Stimulated activated CD8-positive, alpha-beta memory T cell treated with anti-CD3 and anti-CD28 coated beads, Interleukin-15, amount 100 ng/mL, for 24 hours (primary cell): ENCODE measurements around the gene LUZP1.

Experiments
- DNase-seq: peaks from one replicate; pipeline ENCODE4 v3.0.0-alpha.2; 2020; ENCODE audit warnings: low read depth

The LUZP1 gene

GRCh38 chr1:23188434-23188884, 19.8 kb upstream of the LUZP1 start:
- DNase-seq: no peak

DNA sequence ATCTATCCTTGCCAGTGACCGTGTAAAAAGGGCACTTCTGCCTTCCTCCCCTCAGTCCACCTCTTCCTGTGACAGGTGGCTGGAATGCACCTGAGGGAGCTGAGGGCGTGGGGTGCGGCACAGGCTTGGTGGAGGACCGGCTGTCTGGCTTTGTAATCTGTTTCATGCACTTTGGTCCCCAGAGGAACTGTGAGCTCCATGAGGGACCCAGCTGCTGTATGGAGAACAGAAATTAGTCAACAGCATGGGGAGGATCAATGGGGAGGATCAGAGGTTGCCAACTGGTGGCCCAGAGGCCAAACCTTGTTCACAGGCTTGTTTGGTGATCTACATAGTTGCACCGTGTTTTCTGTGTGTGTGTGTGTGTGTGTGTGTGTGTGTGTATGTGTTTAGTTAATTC, 19.0 kb upstream of the LUZP1 start:
- DNase-seq: no peak

GRCh38 chr1:23185381-23185780, 16.7 kb upstream of the LUZP1 start:
- DNase-seq: no peak

GRCh38 chr1:23184212-23184934, 15.7 kb upstream of the LUZP1 start:
- no peak for DNase-seq

- DNase-seq: no peak
These were observed 11.2 kb upstream of the LUZP1 start for GRCh38 chr1:23179862-23180261.

DNA sequence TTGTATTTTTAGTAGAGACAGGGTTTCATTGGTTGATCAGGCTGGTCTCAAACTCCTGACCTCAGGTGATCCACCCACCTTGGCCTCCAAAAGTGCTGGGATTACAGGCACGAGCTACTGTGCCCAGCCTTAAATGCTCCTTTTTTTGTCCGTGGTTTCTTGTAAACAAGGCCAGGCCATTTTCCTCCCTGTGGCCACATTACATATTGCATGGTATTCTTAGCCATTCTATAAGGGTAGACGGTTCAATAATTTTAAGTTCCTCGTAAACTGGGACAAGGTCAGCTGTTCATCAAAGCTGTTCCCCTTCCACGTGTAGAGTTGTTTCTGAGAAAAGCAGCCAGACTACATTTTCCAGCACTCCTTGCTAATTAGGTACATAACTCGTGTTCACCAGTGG, 10.3 kb upstream of the LUZP1 start:
- no peak for DNase-seq

- no peak for DNase-seq
These were observed 9.8 kb upstream of the LUZP1 start for GRCh38 chr1:23178414-23178813.

GRCh38 chr1:23177438-23178380, 9.1 kb upstream of the LUZP1 start:
- no peak for DNase-seq

GRCh38 chr1:23177031-23177430, 8.4 kb upstream of the LUZP1 start:
- DNase-seq: no peak

- no peak for DNase-seq
These were observed 5.9 kb upstream of the LUZP1 start for GRCh38 chr1:23174426-23175110.

- DNase-seq: no peak
These were observed 2.6 kb upstream of the LUZP1 start for GRCh38 chr1:23171181-23171755.

DNA sequence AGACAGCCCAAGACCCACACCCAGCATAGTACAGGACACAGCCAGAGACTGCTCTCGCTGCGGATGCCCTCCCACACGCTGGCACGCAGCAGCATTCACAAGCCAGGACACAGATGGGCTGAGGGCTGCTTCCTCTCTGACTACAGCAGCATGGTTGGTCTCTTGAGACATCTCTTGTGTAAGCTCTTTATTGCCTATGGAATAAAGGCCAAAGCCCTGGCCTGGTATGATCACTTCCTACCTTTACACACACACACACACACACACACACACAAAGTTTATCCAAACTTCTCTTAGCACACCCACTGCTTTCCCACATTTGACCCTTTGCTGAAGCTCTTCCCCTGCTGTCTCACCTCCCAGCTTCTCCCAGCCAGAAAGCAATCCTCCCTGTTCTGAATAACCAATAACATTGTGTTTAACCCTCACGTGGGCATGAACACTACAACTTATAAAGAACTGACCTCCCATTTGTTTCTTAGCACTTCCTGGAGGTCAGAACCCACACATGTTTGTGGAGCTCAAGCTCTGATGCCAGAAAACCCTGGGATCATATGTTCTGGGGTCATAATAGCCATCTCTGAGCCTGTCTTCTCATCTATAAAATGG, 1.2 kb upstream of the LUZP1 start:
- DNase-seq: no peak

DNA sequence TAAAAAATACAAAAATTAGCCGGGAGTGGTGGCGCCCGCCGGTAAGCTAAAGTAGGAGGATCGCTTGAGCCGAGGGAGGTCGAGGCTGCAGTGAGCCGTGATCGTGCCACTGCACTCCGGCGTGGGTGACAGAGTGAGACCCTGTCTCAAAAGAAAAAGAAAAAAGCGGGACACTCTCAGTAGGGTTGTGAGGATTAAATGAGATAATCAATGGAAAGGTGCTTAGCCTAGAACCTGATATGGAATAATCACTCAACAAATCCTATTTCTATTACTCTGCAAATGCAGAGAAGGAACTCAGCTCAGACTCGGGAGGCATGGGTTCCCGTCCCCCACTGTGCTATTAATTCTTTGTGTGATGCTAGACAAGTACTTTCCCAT, 529 bp upstream of the LUZP1 start:
- DNase-seq: no peak

DNA sequence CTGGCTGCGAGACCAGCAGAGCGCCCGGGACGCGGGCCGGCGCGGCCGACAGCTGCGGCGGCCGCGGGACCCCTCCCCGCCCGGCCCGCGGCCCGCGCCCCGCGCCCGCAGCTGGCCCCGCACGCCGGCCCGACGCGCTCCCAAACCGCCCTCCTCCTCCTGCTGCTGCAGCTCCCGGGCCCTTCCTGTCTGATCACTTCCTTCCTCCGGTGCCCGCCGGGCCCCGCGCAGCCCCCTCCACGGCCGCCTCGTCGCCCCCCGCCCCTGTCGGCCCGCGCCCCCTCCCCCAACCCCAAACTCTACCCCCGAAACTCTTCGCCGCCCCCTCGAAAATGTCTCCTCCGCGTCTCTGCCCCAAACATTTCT, 594 bp downstream of the LUZP1 start:
- no peak for DNase-seq

DNA sequence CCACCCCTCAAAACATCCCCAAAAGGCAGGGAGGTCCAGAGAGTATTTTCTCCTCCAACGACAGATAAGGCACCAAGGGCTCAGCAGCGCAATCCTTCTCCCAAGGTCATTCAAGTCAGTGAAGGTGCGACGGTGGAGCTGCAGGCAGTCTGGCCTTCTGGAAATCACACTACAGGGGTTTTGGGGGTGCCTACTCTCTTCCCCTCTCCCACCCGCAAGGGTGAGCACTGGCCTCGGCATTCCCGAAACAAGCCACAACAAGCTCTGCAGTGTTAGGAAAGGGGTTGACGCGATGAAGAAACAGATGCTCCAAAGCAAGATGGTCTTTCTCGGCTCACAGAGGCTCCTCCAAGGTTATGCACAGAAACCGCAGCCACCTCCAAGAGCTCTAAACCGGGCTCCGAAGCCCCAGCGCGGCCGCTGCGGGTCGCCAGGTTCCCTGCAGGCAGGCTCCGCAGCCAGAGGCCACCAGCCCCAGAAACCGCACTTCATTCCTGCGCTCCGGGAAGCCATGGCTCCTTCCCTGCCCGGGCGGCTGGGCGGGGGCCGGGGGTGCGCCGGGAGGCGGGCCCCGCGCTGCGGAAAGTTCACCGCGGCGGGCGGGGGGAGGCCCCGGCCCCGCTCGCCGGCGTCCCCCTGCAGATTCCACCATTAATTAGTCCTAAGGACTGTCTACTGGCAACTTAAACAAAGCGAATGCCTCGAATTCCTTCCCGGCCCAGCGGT, 1.1 kb downstream of the LUZP1 start:
- no peak for DNase-seq

DNA sequence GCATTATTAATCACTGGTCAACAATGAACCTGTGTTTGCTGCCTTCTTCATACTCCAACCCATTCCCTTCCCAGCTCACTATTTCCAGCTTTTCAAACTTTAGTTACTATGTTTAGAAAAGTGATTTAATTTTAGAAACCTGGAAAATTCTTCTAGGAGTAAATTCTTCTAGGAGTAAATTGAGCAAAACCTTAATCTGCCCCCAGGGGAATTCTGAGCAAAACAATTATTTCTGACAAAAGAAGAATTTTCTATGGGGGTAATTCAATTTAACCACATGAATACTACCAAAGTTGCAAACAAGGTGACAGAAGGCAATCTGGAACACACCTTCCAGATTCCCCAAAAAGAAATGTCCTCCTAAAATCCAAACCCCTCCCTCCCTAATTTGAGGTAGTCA, 1.8 kb downstream of the LUZP1 start:
- DNase-seq: no peak

- DNase-seq: no peak
These were observed 5.3 kb downstream of the LUZP1 start for GRCh38 chr1:23163395-23163794.

GRCh38 chr1:23159963-23160877, 8.4 kb downstream of the LUZP1 start:
- DNase-seq: no peak

DNA sequence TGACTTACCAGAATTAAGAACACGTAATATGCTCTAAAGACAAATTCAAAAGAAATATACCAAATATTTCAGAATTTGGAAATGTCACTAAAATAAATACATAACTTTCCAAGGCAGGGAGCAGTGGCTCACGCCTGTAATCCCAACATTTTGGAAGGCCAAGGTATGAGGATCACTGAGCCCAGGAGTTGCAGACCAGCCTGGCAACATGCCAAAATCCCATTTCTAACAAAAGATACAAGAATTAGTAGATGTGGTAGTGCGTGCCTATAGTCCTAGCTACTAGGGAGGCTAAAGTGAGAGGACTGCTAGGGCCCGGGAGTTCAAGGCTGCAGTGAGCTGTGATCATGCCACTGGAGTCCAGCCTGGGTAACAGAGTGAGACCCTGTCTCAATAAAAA, 11.7 kb downstream of the LUZP1 start:
- no peak for DNase-seq

DNA sequence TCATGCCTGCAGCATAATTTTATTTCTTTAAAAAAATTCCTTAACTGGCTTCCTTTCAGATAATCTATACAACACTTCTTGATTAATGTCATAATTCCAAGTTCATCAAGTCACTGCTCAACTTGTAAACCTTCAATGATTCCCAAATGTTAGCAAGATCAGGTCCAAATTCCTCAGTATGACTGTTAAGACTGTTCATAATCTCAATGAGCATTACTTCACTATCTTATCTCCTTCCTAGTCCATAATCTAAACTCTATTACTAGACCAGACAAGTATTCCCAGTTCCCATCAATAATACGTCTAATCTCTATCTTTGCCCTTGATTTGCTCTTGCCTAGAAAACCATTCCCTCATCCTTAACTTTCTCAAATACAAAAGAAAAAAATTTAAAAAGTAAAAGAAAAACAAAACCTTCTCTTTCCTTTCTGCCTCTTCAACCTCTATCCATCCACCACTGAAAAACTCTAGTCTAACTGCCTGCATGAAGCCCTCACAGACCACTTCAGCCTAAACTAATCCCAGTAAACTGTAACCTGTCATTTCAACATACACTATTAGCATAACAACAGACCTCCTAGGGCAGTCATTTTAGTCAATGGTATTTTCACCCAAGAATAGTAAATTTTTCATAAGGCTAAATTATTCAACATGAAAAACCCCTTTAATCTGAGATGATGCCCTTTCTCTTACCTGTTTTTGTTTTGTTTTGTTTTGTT, 15.5 kb downstream of the LUZP1 start:
- DNase-seq: no peak
